Measurements from ENCODE around the gene WBP1L.

Gene WBP1L

DNA sequence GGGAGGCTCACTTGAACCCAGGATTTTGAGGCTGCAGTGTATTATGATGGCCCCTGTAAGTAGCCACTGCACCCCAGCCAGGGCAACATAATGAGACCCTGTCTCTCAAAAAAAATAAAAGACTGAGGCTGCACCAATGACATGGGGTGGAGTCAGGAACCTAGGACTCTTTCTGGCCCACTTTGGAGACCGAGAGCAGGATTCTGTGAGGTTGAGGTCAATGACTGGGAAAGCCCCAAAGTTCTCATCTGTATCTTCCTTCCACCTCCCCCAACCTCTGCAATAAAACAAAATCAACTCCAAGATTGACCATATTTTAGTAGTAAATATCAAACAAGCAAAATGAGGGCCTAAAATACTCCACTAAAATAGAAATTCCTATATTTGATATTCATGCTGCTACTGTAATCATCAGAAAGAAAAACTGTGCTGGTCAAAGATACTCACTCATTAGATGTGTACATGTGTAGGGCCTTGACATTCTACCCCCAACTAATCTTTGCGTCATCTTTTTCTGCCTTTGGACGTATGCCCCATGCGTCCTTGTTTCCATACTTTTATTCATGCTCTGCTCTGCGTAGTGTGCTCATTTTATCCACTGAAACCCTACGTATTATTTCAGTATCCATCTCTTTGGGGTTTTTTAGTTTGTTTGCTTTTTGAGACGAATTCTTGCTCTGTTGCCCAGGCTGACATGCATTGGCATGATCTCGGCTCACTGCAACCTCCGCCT, 23.8 kb downstream of the WBP1L start:
- no peak for TF ChIP-seq CTCF (IDR thresholded peaks at IDR 0.05; ENCODE audit: extremely low read depth, missing control alignments)
- DNase-seq (ENCODE audit: low spot score) = no peak

GRCh38 chr10:102769375-102770107, 25.8 kb downstream of the WBP1L start:
- TF ChIP-seq CTCF (IDR thresholded peaks at IDR 0.05; ENCODE audit: extremely low read depth, missing control alignments) = no peak
- DNase-seq (ENCODE audit: low spot score) = no peak

GRCh38 chr10:102770108-102770482, 26.3 kb downstream of the WBP1L start:
- TF ChIP-seq CTCF (IDR thresholded peaks at IDR 0.05; ENCODE audit: extremely low read depth, missing control alignments) = no peak
- DNase-seq (ENCODE audit: low spot score) = no peak

GRCh38 chr10:102770792-102771191, 27.0 kb downstream of the WBP1L start:
- DNase-seq (ENCODE audit: low spot score) = no peak

GRCh38 chr10:102773320-102773719, 29.6 kb downstream of the WBP1L start:
- TF ChIP-seq CTCF (IDR thresholded peaks at IDR 0.05; ENCODE audit: extremely low read depth, missing control alignments) = no peak
- no peak for DNase-seq (ENCODE audit: low spot score)

More at GRCh38 chr10:102770792-102771191, 27.0 kb downstream of the WBP1L start:
- no peak for TF ChIP-seq CTCF (IDR thresholded peaks at IDR 0.05; ENCODE audit: extremely low read depth, missing control alignments)

DNA sequence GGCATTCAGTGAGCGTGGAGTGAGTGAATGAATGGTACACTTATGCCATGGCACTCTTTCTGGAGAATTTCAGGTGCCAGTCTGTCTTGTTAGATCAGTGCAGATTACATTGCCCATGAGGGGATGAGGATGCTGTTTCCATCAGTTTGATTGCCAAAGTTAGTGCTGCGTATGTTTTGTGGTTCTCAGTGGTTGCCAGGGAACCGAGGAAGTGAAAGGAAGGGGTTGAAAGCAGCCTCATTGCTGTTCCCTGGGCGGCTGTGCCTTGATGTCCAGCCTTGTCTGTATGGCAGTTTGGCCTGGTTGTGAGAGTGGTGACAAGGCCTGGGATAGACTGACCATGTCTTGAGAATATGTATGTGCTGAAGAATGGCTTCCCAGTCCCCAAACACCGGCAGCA, 30.2 kb downstream of the WBP1L start:
- DNase-seq (ENCODE audit: low spot score) = peak; percentile 32
- no peak for TF ChIP-seq CTCF (IDR thresholded peaks at IDR 0.05; ENCODE audit: extremely low read depth, missing control alignments)

DNA sequence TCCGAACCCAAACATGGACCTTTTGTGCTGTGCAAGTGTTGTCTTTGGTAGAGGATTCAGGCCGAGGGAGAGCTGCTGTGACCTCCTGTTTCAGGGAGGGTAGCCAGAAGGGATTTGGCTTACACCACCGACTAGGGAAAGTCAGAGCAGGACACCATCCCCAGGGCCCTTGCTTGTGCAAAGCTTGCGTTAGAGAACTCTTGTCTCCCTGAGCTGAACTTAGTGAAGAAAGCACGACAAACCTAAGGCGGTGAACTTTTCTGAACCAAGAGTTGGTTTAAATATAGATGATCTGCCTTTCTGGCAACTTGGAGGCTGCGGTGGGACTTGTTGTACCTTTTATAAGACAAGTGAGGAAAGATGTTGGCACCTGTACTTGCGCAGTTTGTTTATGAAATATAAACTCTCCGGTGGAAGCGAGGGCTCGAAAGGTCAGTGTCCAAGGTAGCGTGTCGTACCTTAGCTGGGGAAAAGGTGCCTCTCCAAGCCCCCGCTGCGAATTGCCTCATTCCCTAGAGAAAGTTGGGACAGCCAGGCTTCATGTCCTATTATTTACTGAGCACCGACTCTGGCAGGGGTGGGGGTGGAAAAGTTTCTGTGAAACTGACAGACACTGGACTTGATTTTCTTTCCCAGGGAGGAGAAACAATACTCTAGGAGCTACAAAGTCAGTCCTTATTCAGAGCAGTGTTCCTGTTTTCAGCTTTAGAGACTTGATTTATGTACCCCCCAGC, 31.6 kb downstream of the WBP1L start:
- DNase-seq (ENCODE audit: low spot score) = no peak
- TF ChIP-seq CTCF (IDR thresholded peaks at IDR 0.05; ENCODE audit: extremely low read depth, missing control alignments) = no peak

Measured in GM20000 (cell line).